Upper lobe of right lung (tissue), 1 donor: ENCODE data around the gene NTMT2. TPM values are rescaled to one million over a fixed set of nuclear protein-coding genes. Genes with fewer than 3 reads are reported as not detected.

Source experiments
- ATAC-seq: fragments of 200-7000 bp; cut with Tn5 transposase; one replicate; pipeline ENCODE4 v1.9.1; 2020; ENCODE audit warnings: mild to moderate bottlenecking, moderate library complexity
- DNase-seq: peaks from one replicate; pipeline ENCODE4 v3.0.0-alpha.2; 2020
- H3K27ac ChIP-seq: fragments of 200-600 bp; one replicate; pipeline ENCODE4 v1.8.0; 2022
- H3K27me3 ChIP-seq: fragments of 200-600 bp; one replicate; pipeline ENCODE4 v1.8.0; 2022; ENCODE audit warnings: mild to moderate bottlenecking
- H3K36me3 ChIP-seq: fragments of 200-600 bp; one replicate; pipeline ENCODE4 v1.8.0; 2022
- H3K4me1 ChIP-seq: fragments of 200-600 bp; one replicate; pipeline ENCODE4 v1.8.0; 2022
- H3K4me3 ChIP-seq: fragments of 200-600 bp; one replicate; pipeline ENCODE4 v1.8.0; 2022; ENCODE audit warnings: mild to moderate bottlenecking
- H3K9me3 ChIP-seq: fragments of 200-600 bp; one replicate; pipeline ENCODE4 v1.8.0; 2022
- CTCF ChIP-seq: fragments of 200-600 bp; IDR thresholded peaks from one replicate; pipeline ENCODE4 v1.8.0; 2022; ENCODE audit warnings: antibody characterized with exemption
- intact Hi-C: fragments of 100-400 bp; cut with DNase I; formaldehyde crosslinking; loops from one replicate; pipeline ENCODE4 v1.11.0; 2022
- total RNA-seq: library from RNA; stranded (reverse); fragmentation: NEBNext Ultra II Directional; extraction: Animal tissue kit (Norgen Biotek cat#: 25700); gene quantifications from one replicate; pipeline ENCODE4 v1.2.1, GENCODE V29; 2021
- donor health status: DM: no; HTN: yes; CAD: no; lungs with severe emphysema.

NTMT2 gene
- total RNA-seq, 1 donor from 2014 or later: not detected

GRCh38 chr1:170194451-170194850 lies 48.7 kb downstream of the NTMT2 start:
- DNase-seq: no peak
- Histone ChIP-seq H3K27ac (no peak overlapping the region), H3K4me1 (no peaks in the 10 kb centered on the region), H3K9me3 (no peaks in the 10 kb centered on the region), H3K36me3 (no peaks in the 10 kb centered on the region), H3K27me3 (no peaks in the 10 kb centered on the region), H3K4me3 (no peak overlapping the region)
- no peak for ATAC-seq
- intact Hi-C loops: no loop called here
- TF ChIP-seq CTCF: no peak

GRCh38 chr1:170196490-170197236 lies 50.9 kb downstream of the NTMT2 start:
- H3K9me3 ChIP-seq: no peaks in the 10 kb centered on the region
- H3K4me3 ChIP-seq: no peak overlapping the region
- DNase-seq (no peak), ATAC-seq (no peak)
- no peak overlapping the region for H3K27ac ChIP-seq
- TF ChIP-seq CTCF: no peak
- H3K36me3 ChIP-seq: no peaks in the 10 kb centered on the region
- intact Hi-C loops: no loop called here
- H3K4me1 ChIP-seq: no peaks in the 10 kb centered on the region
- H3K27me3 ChIP-seq: no peaks in the 10 kb centered on the region

GRCh38 chr1:170198090-170198489 lies 52.3 kb downstream of the NTMT2 start:
- TF ChIP-seq CTCF: no peak
- no peak for ATAC-seq
- DNase-seq: no peak
- no peaks in the 10 kb centered on the region for H3K9me3 ChIP-seq
- no peaks in the 10 kb centered on the region for H3K36me3 ChIP-seq
- H3K4me3 ChIP-seq: no peak overlapping the region
- no peaks in the 10 kb centered on the region for H3K27me3 ChIP-seq
- H3K4me1 ChIP-seq: no peaks in the 10 kb centered on the region
- intact Hi-C loops: no loop called here
- no peak overlapping the region for H3K27ac ChIP-seq

GRCh38 chr1:170198584-170198983 lies 52.8 kb downstream of the NTMT2 start:
- Histone ChIP-seq H3K4me1 (no peaks in the 10 kb centered on the region), H3K4me3 (no peak overlapping the region), H3K27me3 (no peaks in the 10 kb centered on the region), H3K36me3 (no peaks in the 10 kb centered on the region), H3K27ac (no peak overlapping the region), H3K9me3 (no peaks in the 10 kb centered on the region)
- ATAC-seq (no peak), DNase-seq (no peak)
- no peak for TF ChIP-seq CTCF
- intact Hi-C loops: no loop called here

GRCh38 chr1:170200161-170200560 lies 54.4 kb downstream of the NTMT2 start:
- Histone ChIP-seq H3K9me3 (no peaks in the 10 kb centered on the region), H3K27me3 (no peaks in the 10 kb centered on the region), H3K27ac (no peak overlapping the region), H3K4me1 (no peaks in the 10 kb centered on the region), H3K4me3 (no peak overlapping the region), H3K36me3 (no peaks in the 10 kb centered on the region)
- no peak for TF ChIP-seq CTCF
- intact Hi-C loops: no loop called here
- DNase-seq: no peak
- no peak for ATAC-seq
